GM23338 (cell line): ENCODE data around the gene GRIA1. TPM values are rescaled to one million over a fixed set of nuclear protein-coding genes. Genes with fewer than 3 reads are reported as not detected.

Experiments
- ATAC-seq: fragments of 200-7000 bp; cut with Tn5 transposase; 3 replicates; pipeline ENCODE4 v1.9.1; 2020
- DNase-seq: peaks from one replicate; pipeline ENCODE4 v3.0.0-alpha.2; 2015; ENCODE audit warnings: low spot score
- H2AFZ ChIP-seq: fragments of 200-600 bp; sonication (generic); 2 replicates; pipeline ENCODE4 v1.8.0; 2016; ENCODE audit warnings: antibody characterized with exemption, mild to moderate bottlenecking, moderate library complexity
- H3F3A ChIP-seq: fragments of 200-600 bp; sonication (generic); replicated peaks from 2 replicates; pipeline ENCODE4 v1.8.0; 2017; ENCODE audit warnings: antibody characterized with exemption, mixed run types, low read depth
- H3K27ac ChIP-seq: fragments of 200-600 bp; sonication (generic); 2 replicates; pipeline ENCODE4 v1.6.1; 2016; ENCODE audit warnings: low read depth
- H3K27me3 ChIP-seq: fragments of 200-600 bp; sonication (generic); 2 replicates; pipeline ENCODE4 v1.8.0; 2016; ENCODE audit warnings: mild to moderate bottlenecking, mixed run types, moderate library complexity; ENCODE audit not compliant: insufficient read depth
- H3K36me3 ChIP-seq: fragments of 200-600 bp; sonication (generic); 2 replicates; pipeline ENCODE4 v1.8.0; 2016; ENCODE audit warnings: mild to moderate bottlenecking; ENCODE audit not compliant: insufficient read depth
- H3K4me1 ChIP-seq: fragments of 200-600 bp; sonication (generic); 2 replicates; pipeline ENCODE4 v1.8.0; 2016; ENCODE audit warnings: mild to moderate bottlenecking, moderate library complexity; ENCODE audit not compliant: insufficient read depth
- H3K4me2 ChIP-seq: fragments of 200-600 bp; sonication (generic); 2 replicates; pipeline ENCODE4 v1.7.1; 2017; ENCODE audit warnings: mixed run types
- H3K4me3 ChIP-seq: fragments of 200-600 bp; sonication (generic); 2 replicates; pipeline ENCODE4 v1.6.1; 2016; ENCODE audit warnings: mixed run types
- H3K79me2 ChIP-seq: fragments of 200-600 bp; sonication (generic); replicated peaks from 2 replicates; pipeline ENCODE4 v1.8.0; 2017; ENCODE audit warnings: mild to moderate bottlenecking; ENCODE audit not compliant: insufficient read depth
- H3K9me2 ChIP-seq: fragments of 200-600 bp; sonication (generic); 2 replicates; pipeline ENCODE4 v1.8.0; 2017; ENCODE audit not compliant: insufficient read depth
- H4K20me1 ChIP-seq: fragments of 200-600 bp; sonication (generic); replicated peaks from 2 replicates; pipeline ENCODE4 v1.8.0; 2017; ENCODE audit warnings: mild to moderate bottlenecking; ENCODE audit not compliant: insufficient read depth
- H3K27ac Mint-ChIP-seq: 2 replicates; pipeline ENCODE4 v1.8.0; 2020; ENCODE audit warnings: inconsistent platforms, mild to moderate bottlenecking, moderate library complexity, mixed read lengths
- H3K27me3 Mint-ChIP-seq: 3 replicates; pipeline ENCODE4 v1.8.0; 2022; ENCODE audit warnings: low read depth, mild to moderate bottlenecking, moderate library complexity, mixed read lengths, inconsistent platforms; ENCODE audit not compliant: insufficient read depth, poor library complexity
- H3K36me3 Mint-ChIP-seq: 3 replicates; pipeline ENCODE4 v1.8.0; 2021; ENCODE audit warnings: low read depth, mild to moderate bottlenecking, inconsistent platforms, moderate library complexity, mixed read lengths
- H3K4me1 Mint-ChIP-seq: 3 replicates; pipeline ENCODE4 v1.8.0; 2020; ENCODE audit warnings: mild to moderate bottlenecking, inconsistent platforms, mixed read lengths
- H3K4me3 Mint-ChIP-seq: 3 replicates; pipeline ENCODE4 v1.8.0; 2021; ENCODE audit warnings: moderate library complexity, mild to moderate bottlenecking, inconsistent platforms, mixed read lengths
- H3K9me3 Mint-ChIP-seq: 3 replicates; pipeline ENCODE4 v1.8.0; 2020; ENCODE audit warnings: moderate library complexity, mild to moderate bottlenecking, inconsistent platforms, mixed read lengths
- CTCF ChIP-seq, 2 experiments: fragments of 200-600 bp in 1 of 2; sonication (generic) in 1 of 2; conservative IDR thresholded peaks; 2 replicates each; pipeline versions ENCODE4 v1.5.1 to v1.6.1; 2016 to 2017; ENCODE audit warnings: antibody characterized with exemption in 2 of 2, low read depth in 2 of 2, mild to moderate bottlenecking in 2 of 2, moderate library complexity in 1 of 2
- JUNB ChIP-seq: IDR thresholded peaks from one replicate; pipeline ENCODE4 v1.6.1; 2016; ENCODE audit warnings: antibody characterized with exemption; ENCODE audit not compliant: unreplicated experiment
- STAT1 ChIP-seq: IDR thresholded peaks from one replicate; pipeline ENCODE4 v1.6.1; 2016; ENCODE audit warnings: antibody characterized with exemption; ENCODE audit not compliant: unreplicated experiment
- polyA plus RNA-seq: library from polyadenylated mRNA; unstranded; fragments of >200 nt; fragmentation: Nextera tagmentation; extraction: Ambion mirVana; gene quantifications from 2 replicates; pipeline ENCODE4 v1.2.1, GENCODE V29; 2016
- total RNA-seq: library from RNA; depleted of rRNA; stranded (reverse); fragments of >200 nt; shearing (Covaris generic); gene quantifications from 2 replicates; pipeline ENCODE4 v1.2.3, GENCODE V29; 2014
- TF ChIP-seq, protein P1 (sequence below): fragments of 250-450 bp; sonication (Bioruptor Pico); IDR thresholded peaks from 2 replicates; pipeline ENCODE4 v1.5.0; 2020; ENCODE audit warnings: mild to moderate bottlenecking, moderate library complexity

The GRIA1 gene
- total and polyA plus RNA-seq, 2 experiments from 2014 or later = 1.0 to 1.7 TPM

GRCh38 chr5:153546566-153546965 is 56.1 kb downstream of the GRIA1 start:
- H3K27me3 Mint-ChIP-seq = peaks cover 2% of the 10 kb centered on the region
- Histone ChIP-seq H3K4me2 (no peak overlapping the region), H3K27me3 (no peaks in the 10 kb centered on the region), H3K79me2 (no peaks in the 10 kb centered on the region), H3K4me3 (no peak overlapping the region), H3F3A (no peaks in the 10 kb centered on the region), H3K36me3 (no peaks in the 10 kb centered on the region), H3K4me1 (peaks cover 6% of the 10 kb centered on the region), H4K20me1 (no peaks in the 10 kb centered on the region), H2AFZ (no peak overlapping the region), H3K9me2 (no peaks in the 10 kb centered on the region; the same call in 1 of the 2 replicates), H3K27ac (no peak overlapping the region)
- no peaks in the 10 kb centered on the region for H3K9me3 Mint-ChIP-seq
- ATAC-seq (no peak), DNase-seq (no peak)
- no peak overlapping the region for H3K27ac Mint-ChIP-seq
- H3K36me3 Mint-ChIP-seq = no peaks in the 10 kb centered on the region
- TF ChIP-seq JUNB (no peak), STAT1 (no peak), CTCF (conservative IDR thresholded peaks at IDR 0.05; ENCODE audit: low read depth in 2 of 2) (no peak)
- TF ChIP-seq, protein P1, sequence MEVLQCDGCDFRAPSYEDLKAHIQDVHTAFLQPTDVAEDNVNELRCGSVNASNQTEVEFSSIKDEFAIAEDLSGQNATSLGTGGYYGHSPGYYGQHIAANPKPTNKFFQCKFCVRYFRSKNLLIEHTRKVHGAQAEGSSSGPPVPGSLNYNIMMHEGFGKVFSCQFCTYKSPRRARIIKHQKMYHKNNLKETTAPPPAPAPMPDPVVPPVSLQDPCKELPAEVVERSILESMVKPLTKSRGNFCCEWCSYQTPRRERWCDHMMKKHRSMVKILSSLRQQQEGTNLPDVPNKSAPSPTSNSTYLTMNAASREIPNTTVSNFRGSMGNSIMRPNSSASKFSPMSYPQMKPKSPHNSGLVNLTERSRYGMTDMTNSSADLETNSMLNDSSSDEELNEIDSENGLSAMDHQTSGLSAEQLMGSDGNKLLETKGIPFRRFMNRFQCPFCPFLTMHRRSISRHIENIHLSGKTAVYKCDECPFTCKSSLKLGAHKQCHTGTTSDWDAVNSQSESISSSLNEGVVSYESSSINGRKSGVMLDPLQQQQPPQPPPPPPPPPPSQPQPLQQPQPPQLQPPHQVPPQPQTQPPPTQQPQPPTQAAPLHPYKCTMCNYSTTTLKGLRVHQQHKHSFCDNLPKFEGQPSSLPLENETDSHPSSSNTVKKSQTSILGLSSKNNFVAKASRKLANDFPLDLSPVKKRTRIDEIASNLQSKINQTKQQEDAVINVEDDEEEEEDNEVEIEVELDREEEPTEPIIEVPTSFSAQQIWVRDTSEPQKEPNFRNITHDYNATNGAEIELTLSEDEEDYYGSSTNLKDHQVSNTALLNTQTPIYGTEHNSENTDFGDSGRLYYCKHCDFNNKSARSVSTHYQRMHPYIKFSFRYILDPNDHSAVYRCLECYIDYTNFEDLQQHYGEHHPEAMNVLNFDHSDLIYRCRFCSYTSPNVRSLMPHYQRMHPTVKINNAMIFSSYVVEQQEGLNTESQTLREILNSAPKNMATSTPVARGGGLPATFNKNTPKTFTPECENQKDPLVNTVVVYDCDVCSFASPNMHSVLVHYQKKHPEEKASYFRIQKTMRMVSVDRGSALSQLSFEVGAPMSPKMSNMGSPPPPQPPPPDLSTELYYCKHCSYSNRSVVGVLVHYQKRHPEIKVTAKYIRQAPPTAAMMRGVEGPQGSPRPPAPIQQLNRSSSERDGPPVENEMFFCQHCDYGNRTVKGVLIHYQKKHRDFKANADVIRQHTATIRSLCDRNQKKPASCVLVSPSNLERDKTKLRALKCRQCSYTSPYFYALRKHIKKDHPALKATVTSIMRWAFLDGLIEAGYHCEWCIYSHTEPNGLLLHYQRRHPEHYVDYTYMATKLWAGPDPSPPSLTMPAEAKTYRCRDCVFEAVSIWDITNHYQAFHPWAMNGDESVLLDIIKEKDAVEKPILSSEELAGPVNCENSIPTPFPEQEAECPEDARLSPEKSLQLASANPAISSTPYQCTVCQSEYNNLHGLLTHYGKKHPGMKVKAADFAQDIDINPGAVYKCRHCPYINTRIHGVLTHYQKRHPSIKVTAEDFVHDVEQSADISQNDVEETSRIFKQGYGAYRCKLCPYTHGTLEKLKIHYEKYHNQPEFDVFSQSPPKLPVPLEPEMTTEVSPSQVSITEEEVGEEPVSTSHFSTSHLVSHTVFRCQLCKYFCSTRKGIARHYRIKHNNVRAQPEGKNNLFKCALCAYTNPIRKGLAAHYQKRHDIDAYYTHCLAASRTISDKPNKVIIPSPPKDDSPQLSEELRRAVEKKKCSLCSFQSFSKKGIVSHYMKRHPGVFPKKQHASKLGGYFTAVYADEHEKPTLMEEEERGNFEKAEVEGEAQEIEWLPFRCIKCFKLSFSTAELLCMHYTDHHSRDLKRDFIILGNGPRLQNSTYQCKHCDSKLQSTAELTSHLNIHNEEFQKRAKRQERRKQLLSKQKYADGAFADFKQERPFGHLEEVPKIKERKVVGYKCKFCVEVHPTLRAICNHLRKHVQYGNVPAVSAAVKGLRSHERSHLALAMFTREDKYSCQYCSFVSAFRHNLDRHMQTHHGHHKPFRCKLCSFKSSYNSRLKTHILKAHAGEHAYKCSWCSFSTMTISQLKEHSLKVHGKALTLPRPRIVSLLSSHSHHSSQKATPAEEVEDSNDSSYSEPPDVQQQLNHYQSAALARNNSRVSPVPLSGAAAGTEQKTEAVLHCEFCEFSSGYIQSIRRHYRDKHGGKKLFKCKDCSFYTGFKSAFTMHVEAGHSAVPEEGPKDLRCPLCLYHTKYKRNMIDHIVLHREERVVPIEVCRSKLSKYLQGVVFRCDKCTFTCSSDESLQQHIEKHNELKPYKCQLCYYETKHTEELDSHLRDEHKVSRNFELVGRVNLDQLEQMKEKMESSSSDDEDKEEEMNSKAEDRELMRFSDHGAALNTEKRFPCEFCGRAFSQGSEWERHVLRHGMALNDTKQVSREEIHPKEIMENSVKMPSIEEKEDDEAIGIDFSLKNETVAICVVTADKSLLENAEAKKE (CRISPR knock-in tag) = no peak
- H3K4me3 Mint-ChIP-seq = no peak overlapping the region
- H3K4me1 Mint-ChIP-seq = peaks cover 9% of the 10 kb centered on the region
